Cardiac septum (tissue), 1 donor: ENCODE results near the gene ANKRD44. TPM values are rescaled to one million over a fixed set of nuclear protein-coding genes. Genes with fewer than 3 reads are reported as not detected.
"Not testable (repeated sequence)": the region's sequence is repeated elsewhere in the genome, so short reads cannot be mapped to it uniquely, and the experiment has no call there.

Experiments used
- DNase-seq: peaks from one replicate; pipeline ENCODE4 v3.0.0-alpha.2; 2020; ENCODE audit warnings: low spot score
- intact Hi-C: fragments of 100-400 bp; cut with DNase I; formaldehyde crosslinking; loops from one replicate; pipeline ENCODE4 v1.14.0; 2022
- total RNA-seq: library from RNA; stranded (reverse); fragmentation: NEBNext Ultra II Directional; extraction: Animal tissue kit (Norgen Biotek cat#: 25700); gene quantifications from one replicate; pipeline ENCODE4 v1.2.1, GENCODE V29; 2021
- donor health status: DM: no; HTN: no; CAD: no.

Gene ANKRD44
- total RNA-seq, 1 donor from 2014 or later, result 6.4 TPM

- intact Hi-C loops, result no loop called here
- DNase-seq, result no peak
Observed at GRCh38 chr2:197034292-197034691, 276.3 kb downstream of the ANKRD44 start.

- DNase-seq, result no peak
- intact Hi-C loops, result no loop called here
Observed at GRCh38 chr2:197033222-197033621, 277.4 kb downstream of the ANKRD44 start.

GRCh38 chr2:197031803-197032202 lies 278.8 kb downstream of the ANKRD44 start:
- intact Hi-C loops, result no loop called here

GRCh38 chr2:197030090-197030489 lies 280.5 kb downstream of the ANKRD44 start:
- no peak for DNase-seq
- intact Hi-C loops, result no loop called here

More at GRCh38 chr2:197031803-197032202, 278.8 kb downstream of the ANKRD44 start:
- no peak for DNase-seq

- no peak for DNase-seq
- intact Hi-C loops, result no loop called here
Observed at GRCh38 chr2:197028633-197029032, 281.9 kb downstream of the ANKRD44 start.

- intact Hi-C loops, result no loop called here
- no peak for DNase-seq
Observed at GRCh38 chr2:197028230-197028629, 282.4 kb downstream of the ANKRD44 start.

- intact Hi-C loops, result no loop called here
- DNase-seq, result no peak
Observed at GRCh38 chr2:197024206-197024605, 286.4 kb downstream of the ANKRD44 start.

GRCh38 chr2:197020921-197021320 lies 289.7 kb downstream of the ANKRD44 start:
- DNase-seq, intact Hi-C loops: not testable (repeated sequence)

- DNase-seq, result no peak
- intact Hi-C loops, result loop anchor here (2.0 kb wide), 1 partner anchor 366 kb away; no protein-coding TSS in a partner anchor
Observed at GRCh38 chr2:197013098-197013497, 297.5 kb downstream of the ANKRD44 start.

GRCh38 chr2:197011801-197012641 lies 298.6 kb downstream of the ANKRD44 start:
- intact Hi-C loops, result loop anchor here (2.0 kb wide), 1 partner anchor 367 kb away; no protein-coding TSS in a partner anchor
- DNase-seq, result no peak

GRCh38 chr2:197011021-197011417 lies 299.6 kb downstream of the ANKRD44 start:
- intact Hi-C loops, result no loop called here
- no peak for DNase-seq

- DNase-seq, result no peak
- intact Hi-C loops, result no loop called here
Observed at GRCh38 chr2:197010200-197011020, 300.2 kb downstream of the ANKRD44 start.

GRCh38 chr2:197008741-197009341 lies 301.7 kb downstream of the ANKRD44 start:
- intact Hi-C loops, DNase-seq: not testable (repeated sequence)

GRCh38 chr2:197007716-197008628 lies 302.6 kb downstream of the ANKRD44 start:
- no peak for DNase-seq
- intact Hi-C loops, result no loop called here

GRCh38 chr2:197001921-197002320 lies 308.7 kb downstream of the ANKRD44 start:
- no peak for DNase-seq
- intact Hi-C loops, result no loop called here

GRCh38 chr2:196995757-196996314 lies 314.7 kb downstream of the ANKRD44 start:
- intact Hi-C loops, result no loop called here
- no peak for DNase-seq

- intact Hi-C loops, result no loop called here
- DNase-seq, result no peak
Observed at GRCh38 chr2:196994764-196995163, 315.8 kb downstream of the ANKRD44 start.

GRCh38 chr2:196993617-196994016 lies 317.0 kb downstream of the ANKRD44 start:
- intact Hi-C loops, result no loop called here

GRCh38 chr2:196992466-196992865 lies 318.1 kb downstream of the ANKRD44 start:
- no peak for DNase-seq
- intact Hi-C loops, result no loop called here

More at GRCh38 chr2:196993617-196994016, 317.0 kb downstream of the ANKRD44 start:
- no peak for DNase-seq
